Bronchial epithelial cell (primary cell): ENCODE data around the gene RPTOR. TPM values are rescaled to one million over a fixed set of nuclear protein-coding genes. Genes with fewer than 3 reads are reported as not detected.
A peak's percentile ranks its signal among the peaks of the same experiment; 100 is the strongest.
"Not testable (repeated sequence)": the region's sequence is repeated elsewhere in the genome, so short reads cannot be mapped to it uniquely, and the experiment has no call there.

Experiments
- DNase-seq: peaks from one replicate; pipeline ENCODE4 v3.0.0-alpha.2; 2010; ENCODE audit warnings: low read depth
- FAIRE-seq: peaks from 2 replicates; lab custom pipeline; 2011; peaks lifted over from hg19 to GRCh38; lab: Jason Lieb, UNC
- H3K27me3 ChIP-seq: 2 replicates; pipeline ENCODE4 v1.5.1; 2011; ENCODE audit warnings: low read length; ENCODE audit not compliant: control insufficient read depth, insufficient read depth
- H3K36me3 ChIP-seq: 2 replicates; pipeline ENCODE4 v1.5.1; 2011; ENCODE audit warnings: low read length; ENCODE audit not compliant: control insufficient read depth, insufficient read depth
- H3K4me3 ChIP-seq: 2 replicates; pipeline ENCODE4 v1.5.1; 2011; ENCODE audit warnings: mild to moderate bottlenecking, low read depth, low read length, control low read depth
- CTCF ChIP-seq: IDR thresholded peaks from 2 replicates; pipeline ENCODE4 v1.5.1; 2011; ENCODE audit warnings: mild to moderate bottlenecking, moderate library complexity, low read length, control low read depth, inconsistent platforms; ENCODE audit not compliant: insufficient read depth, severe bottlenecking
- total RNA-seq: library from RNA; depleted of rRNA; stranded (reverse); fragments of >200 nt; gene quantifications from 2 replicates; pipeline ENCODE4 v1.2.1, GENCODE V29; 2014

RPTOR gene
- total RNA-seq, 1 donor from 2014 or later: 14.0 TPM

GRCh38 chr17:80872501-80873306, 328.1 kb downstream of the RPTOR start:
- TF ChIP-seq CTCF: no peak
- no peaks in the 10 kb centered on the region for H3K27me3 ChIP-seq
- no peak for DNase-seq
- no peak overlapping the region for H3K4me3 ChIP-seq
- H3K36me3 ChIP-seq: no peaks in the 10 kb centered on the region
- no peak for FAIRE-seq

- H3K4me3 ChIP-seq: no peak overlapping the region
- no peak for DNase-seq
- no peak for FAIRE-seq
- TF ChIP-seq CTCF: no peak
- H3K27me3 ChIP-seq: no peaks in the 10 kb centered on the region
- no peaks in the 10 kb centered on the region for H3K36me3 ChIP-seq
Observed at GRCh38 chr17:80873307-80873951, 328.8 kb downstream of the RPTOR start.

GRCh38 chr17:80874866-80875445, 330.3 kb downstream of the RPTOR start:
- TF ChIP-seq CTCF: no peak

GRCh38 chr17:80875480-80875995, 330.9 kb downstream of the RPTOR start:
- FAIRE-seq, H3K36me3 ChIP-seq, H3K4me3 ChIP-seq, DNase-seq, H3K27me3 ChIP-seq: not testable (repeated sequence)

More at GRCh38 chr17:80874866-80875445, 330.3 kb downstream of the RPTOR start:
- Histone ChIP-seq H3K27me3 (no peaks in the 10 kb centered on the region), H3K36me3 (peaks cover under 1% of the 10 kb centered on the region), H3K4me3 (no peak overlapping the region)
- DNase-seq (no peak), FAIRE-seq (no peak)

GRCh38 chr17:80876456-80876949, 331.9 kb downstream of the RPTOR start:
- not testable (repeated sequence) for DNase-seq, FAIRE-seq, H3K36me3 ChIP-seq

GRCh38 chr17:80876950-80877728, 332.5 kb downstream of the RPTOR start:
- DNase-seq (no peak), FAIRE-seq (peak; percentile 73)
- no peaks in the 10 kb centered on the region for H3K27me3 ChIP-seq
- TF ChIP-seq CTCF: no peak
- peaks cover 9% of the 10 kb centered on the region for H3K36me3 ChIP-seq
- H3K4me3 ChIP-seq: no peak overlapping the region

More at GRCh38 chr17:80876456-80876949, 331.9 kb downstream of the RPTOR start:
- H3K4me3 ChIP-seq, H3K27me3 ChIP-seq: not testable (repeated sequence)
